Activated CD8-positive, alpha-beta T cell treated with anti-CD3 and anti-CD28 coated beads for 36 hours (primary cell): Measurements from ENCODE around the gene GALNT9. TPM values are rescaled to one million over a fixed set of nuclear protein-coding genes. Genes with fewer than 3 reads are reported as not detected.

Experiments used
- ATAC-seq: fragments of 200-7000 bp; cut with Tn5 transposase; one replicate; pipeline ENCODE4 v1.10.0; 2021; ENCODE audit warnings: mild to moderate bottlenecking, moderate library complexity
- CTCF ChIA-PET: fragments of 350-600 bp; sonication (Branson Sonifier 250); formaldehyde crosslinking; loops from one replicate; lab custom pipeline; 2021; ENCODE audit warnings: antibody characterized with exemption; lab: Charles Lee
- POLR2A ChIA-PET: fragments of 350-600 bp; sonication (Branson Sonifier 250); formaldehyde crosslinking; loops from one replicate; lab custom pipeline; 2021; ENCODE audit warnings: antibody characterized with exemption; lab: Charles Lee
- DNase-seq: peaks from one replicate; pipeline ENCODE4 v3.0.0-alpha.2; 2020
- H3K27ac Mint-ChIP-seq: one replicate; pipeline ENCODE4 v1.8.0; 2021; ENCODE audit warnings: mild to moderate bottlenecking, mixed read lengths
- H3K27me3 Mint-ChIP-seq: one replicate; pipeline ENCODE4 v1.8.0; 2021; ENCODE audit warnings: mixed read lengths
- H3K36me3 Mint-ChIP-seq: one replicate; pipeline ENCODE4 v1.8.0; 2021; ENCODE audit warnings: low read depth, mixed read lengths
- H3K4me1 Mint-ChIP-seq: one replicate; pipeline ENCODE4 v1.8.0; 2021; ENCODE audit warnings: low read depth, mixed read lengths
- H3K4me3 Mint-ChIP-seq: one replicate; pipeline ENCODE4 v1.8.0; 2021; ENCODE audit warnings: mild to moderate bottlenecking, moderate library complexity, mixed read lengths
- H3K9me3 Mint-ChIP-seq: one replicate; pipeline ENCODE4 v1.8.0; 2021; ENCODE audit warnings: mixed read lengths
- intact Hi-C: fragments of 100-400 bp; cut with micrococcal nuclease; formaldehyde crosslinking; loops from one replicate; pipeline ENCODE4 v1.10.0; 2022
- total RNA-seq, 2 experiments: library from RNA; stranded (reverse); gene quantifications; one replicate each; pipeline ENCODE4 v1.2.3, GENCODE V29; 2021
- TF ChIP-seq, protein P1 (sequence below): fragments of 200-600 bp; IDR thresholded peaks from one replicate; pipeline ENCODE4 v1.8.0; 2022; ENCODE audit warnings: antibody characterized with exemption, mild to moderate bottlenecking

The GALNT9 gene
- total RNA-seq, 2 experiments from 2014 or later = not detected

DNA sequence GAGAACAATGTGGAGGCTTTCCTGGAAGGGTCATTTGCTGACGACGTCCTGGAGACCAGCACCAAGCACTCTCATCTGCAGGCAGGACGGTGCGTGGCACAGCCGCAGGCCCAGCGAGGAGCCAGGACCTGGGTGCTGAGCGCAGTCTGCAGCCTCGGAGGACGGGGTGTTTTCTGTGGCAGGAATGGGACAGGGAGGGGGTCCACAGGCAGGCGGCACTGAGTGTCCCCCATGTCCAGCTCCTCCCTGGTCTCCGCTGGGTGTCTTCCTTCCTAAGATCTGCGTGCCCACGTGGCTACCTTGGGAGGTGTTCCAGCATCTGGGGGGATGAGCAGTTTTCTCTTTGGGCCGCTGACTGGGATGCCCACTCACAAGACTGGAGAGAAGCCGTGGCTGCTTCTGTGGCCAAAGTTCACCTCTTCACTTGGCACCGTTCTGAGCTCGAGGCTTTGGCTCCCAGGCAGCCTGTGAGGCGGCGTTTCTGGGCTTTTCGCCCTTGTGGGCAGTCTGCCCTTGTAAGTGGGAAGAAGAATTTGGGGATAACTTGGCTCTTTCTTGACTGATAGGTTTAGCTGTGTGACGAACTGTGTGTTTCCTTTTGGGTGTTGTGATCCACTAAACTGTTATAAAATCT, 112.9 kb downstream of the GALNT9 start:
- peaks cover 14% of the 10 kb centered on the region for H3K27me3 Mint-ChIP-seq
- peaks cover 2% of the 10 kb centered on the region for H3K9me3 Mint-ChIP-seq
- peaks cover 3% of the 10 kb centered on the region for H3K4me1 Mint-ChIP-seq
- H3K4me3 Mint-ChIP-seq = no peak overlapping the region
- ChIA-PET CTCF (no interaction called here), POLR2A (no interaction called here)
- H3K36me3 Mint-ChIP-seq = no peaks in the 10 kb centered on the region
- TF ChIP-seq, protein P1, sequence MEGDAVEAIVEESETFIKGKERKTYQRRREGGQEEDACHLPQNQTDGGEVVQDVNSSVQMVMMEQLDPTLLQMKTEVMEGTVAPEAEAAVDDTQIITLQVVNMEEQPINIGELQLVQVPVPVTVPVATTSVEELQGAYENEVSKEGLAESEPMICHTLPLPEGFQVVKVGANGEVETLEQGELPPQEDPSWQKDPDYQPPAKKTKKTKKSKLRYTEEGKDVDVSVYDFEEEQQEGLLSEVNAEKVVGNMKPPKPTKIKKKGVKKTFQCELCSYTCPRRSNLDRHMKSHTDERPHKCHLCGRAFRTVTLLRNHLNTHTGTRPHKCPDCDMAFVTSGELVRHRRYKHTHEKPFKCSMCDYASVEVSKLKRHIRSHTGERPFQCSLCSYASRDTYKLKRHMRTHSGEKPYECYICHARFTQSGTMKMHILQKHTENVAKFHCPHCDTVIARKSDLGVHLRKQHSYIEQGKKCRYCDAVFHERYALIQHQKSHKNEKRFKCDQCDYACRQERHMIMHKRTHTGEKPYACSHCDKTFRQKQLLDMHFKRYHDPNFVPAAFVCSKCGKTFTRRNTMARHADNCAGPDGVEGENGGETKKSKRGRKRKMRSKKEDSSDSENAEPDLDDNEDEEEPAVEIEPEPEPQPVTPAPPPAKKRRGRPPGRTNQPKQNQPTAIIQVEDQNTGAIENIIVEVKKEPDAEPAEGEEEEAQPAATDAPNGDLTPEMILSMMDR = no peak
- intact Hi-C loops = no loop called here
- ATAC-seq (no peak), DNase-seq (no peak)
- no peak overlapping the region for H3K27ac Mint-ChIP-seq

GRCh38 chr12:132215299-132215989, 113.9 kb downstream of the GALNT9 start:
- H3K27me3 Mint-ChIP-seq = peaks cover 12% of the 10 kb centered on the region
- H3K4me3 Mint-ChIP-seq = no peak overlapping the region
- ChIA-PET POLR2A (no interaction called here), CTCF (interaction anchor here (1.3 kb wide), 1 partner anchor 62 kb away, joined by 3 read pairs; no protein-coding TSS in a partner anchor)
- ATAC-seq (no peak), DNase-seq (no peak)
- intact Hi-C loops = no loop called here
- peaks cover 2% of the 10 kb centered on the region for H3K9me3 Mint-ChIP-seq
- H3K4me1 Mint-ChIP-seq = peaks cover 3% of the 10 kb centered on the region
- H3K36me3 Mint-ChIP-seq = no peaks in the 10 kb centered on the region
- TF ChIP-seq, protein P1 = no peak
- H3K27ac Mint-ChIP-seq = no peak overlapping the region

- Mint-ChIP-seq H3K4me3 (no peak overlapping the region), H3K4me1 (peaks cover 3% of the 10 kb centered on the region), H3K27ac (no peak overlapping the region), H3K36me3 (no peaks in the 10 kb centered on the region), H3K27me3 (peaks cover 7% of the 10 kb centered on the region), H3K9me3 (peaks cover 2% of the 10 kb centered on the region)
- DNase-seq (no peak), ATAC-seq (no peak)
- TF ChIP-seq, protein P1 = no peak
- ChIA-PET CTCF (interaction anchor here (1.3 kb wide), 1 partner anchor 61 kb away, joined by 3 read pairs; no protein-coding TSS in a partner anchor), POLR2A (no interaction called here)
- intact Hi-C loops = no loop called here
Measured at GRCh38 chr12:132214891-132215290, 114.5 kb downstream of the GALNT9 start.

- ATAC-seq (no peak), DNase-seq (no peak)
- TF ChIP-seq, protein P1 = no peak
- peaks cover 2% of the 10 kb centered on the region for H3K9me3 Mint-ChIP-seq
- ChIA-PET POLR2A (no interaction called here), CTCF (interaction anchor here (1.3 kb wide), 1 partner anchor 60 kb away, joined by 3 read pairs; no protein-coding TSS in a partner anchor)
- no peak overlapping the region for H3K27ac Mint-ChIP-seq
- H3K4me1 Mint-ChIP-seq = peaks cover 3% of the 10 kb centered on the region
- H3K36me3 Mint-ChIP-seq = no peaks in the 10 kb centered on the region
- H3K4me3 Mint-ChIP-seq = no peak overlapping the region
- intact Hi-C loops = no loop called here
- H3K27me3 Mint-ChIP-seq = peaks cover 7% of the 10 kb centered on the region
Measured at GRCh38 chr12:132214161-132214476, 115.3 kb downstream of the GALNT9 start.
